Measurements from ENCODE around the gene SEMA5B.

SEMA5B gene, protein sequence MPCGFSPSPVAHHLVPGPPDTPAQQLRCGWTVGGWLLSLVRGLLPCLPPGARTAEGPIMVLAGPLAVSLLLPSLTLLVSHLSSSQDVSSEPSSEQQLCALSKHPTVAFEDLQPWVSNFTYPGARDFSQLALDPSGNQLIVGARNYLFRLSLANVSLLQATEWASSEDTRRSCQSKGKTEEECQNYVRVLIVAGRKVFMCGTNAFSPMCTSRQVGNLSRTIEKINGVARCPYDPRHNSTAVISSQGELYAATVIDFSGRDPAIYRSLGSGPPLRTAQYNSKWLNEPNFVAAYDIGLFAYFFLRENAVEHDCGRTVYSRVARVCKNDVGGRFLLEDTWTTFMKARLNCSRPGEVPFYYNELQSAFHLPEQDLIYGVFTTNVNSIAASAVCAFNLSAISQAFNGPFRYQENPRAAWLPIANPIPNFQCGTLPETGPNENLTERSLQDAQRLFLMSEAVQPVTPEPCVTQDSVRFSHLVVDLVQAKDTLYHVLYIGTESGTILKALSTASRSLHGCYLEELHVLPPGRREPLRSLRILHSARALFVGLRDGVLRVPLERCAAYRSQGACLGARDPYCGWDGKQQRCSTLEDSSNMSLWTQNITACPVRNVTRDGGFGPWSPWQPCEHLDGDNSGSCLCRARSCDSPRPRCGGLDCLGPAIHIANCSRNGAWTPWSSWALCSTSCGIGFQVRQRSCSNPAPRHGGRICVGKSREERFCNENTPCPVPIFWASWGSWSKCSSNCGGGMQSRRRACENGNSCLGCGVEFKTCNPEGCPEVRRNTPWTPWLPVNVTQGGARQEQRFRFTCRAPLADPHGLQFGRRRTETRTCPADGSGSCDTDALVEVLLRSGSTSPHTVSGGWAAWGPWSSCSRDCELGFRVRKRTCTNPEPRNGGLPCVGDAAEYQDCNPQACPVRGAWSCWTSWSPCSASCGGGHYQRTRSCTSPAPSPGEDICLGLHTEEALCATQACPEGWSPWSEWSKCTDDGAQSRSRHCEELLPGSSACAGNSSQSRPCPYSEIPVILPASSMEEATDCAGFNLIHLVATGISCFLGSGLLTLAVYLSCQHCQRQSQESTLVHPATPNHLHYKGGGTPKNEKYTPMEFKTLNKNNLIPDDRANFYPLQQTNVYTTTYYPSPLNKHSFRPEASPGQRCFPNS

DNA sequence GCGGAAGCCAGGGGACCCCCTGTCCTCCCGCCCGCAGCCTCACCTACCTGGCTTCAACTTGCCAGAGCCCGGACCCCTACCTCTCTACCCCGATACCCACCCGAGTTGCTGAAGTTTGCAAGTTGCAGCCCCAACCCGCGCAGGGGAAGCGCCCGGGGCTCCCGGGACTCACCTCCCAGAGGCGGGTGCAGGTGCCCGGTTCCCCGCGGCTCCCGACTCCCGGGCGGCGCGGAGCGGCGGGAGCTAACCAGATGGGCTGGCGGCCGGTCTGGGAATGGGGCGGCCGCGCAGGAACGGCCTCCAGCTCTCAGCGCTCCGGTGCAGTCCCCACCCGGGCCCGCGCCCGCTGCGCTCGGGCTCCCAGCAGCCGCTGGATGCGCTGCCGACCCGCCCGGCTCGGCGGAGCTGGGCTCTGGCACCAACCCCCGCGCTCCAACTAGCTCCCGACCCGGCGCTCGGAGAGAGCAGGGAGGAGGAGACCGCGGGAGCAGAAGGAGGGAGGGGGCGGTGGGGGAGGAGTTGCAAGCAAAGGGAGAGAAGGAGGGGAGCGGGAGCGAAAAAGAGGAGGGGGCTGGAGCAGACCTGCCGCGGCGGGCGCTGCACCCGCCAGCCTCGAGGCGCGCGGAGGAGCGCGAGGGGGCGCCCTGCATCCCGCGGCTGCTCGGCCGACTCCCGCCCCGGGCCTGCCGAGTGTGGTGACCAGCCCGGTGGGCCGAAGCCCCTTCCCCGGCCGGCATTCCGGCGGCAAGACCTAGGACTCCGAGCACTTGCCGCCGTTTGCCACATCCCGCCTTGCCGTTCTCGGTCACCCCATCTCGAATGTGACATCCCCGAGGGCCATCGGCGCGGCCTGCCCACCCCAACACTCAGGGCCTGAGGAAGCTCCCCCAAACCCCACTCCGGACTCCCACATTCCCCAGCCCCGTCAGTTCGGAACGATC is at the start of gene SEMA5B:
TSS of gene SEMA5B (minus strand) at position 472 of the 941 bp plus-strand sequence. CDS start 66,500 bp downstream, outside the sequence.
- Histone ChIP-seq H3K9ac (ENCODE audit: low read length) (peak within 1 kb of the TSS; percentile 11), H3K36me3 (ENCODE audit: control insufficient read depth, insufficient read depth, low read length) (no peaks in the 10 kb centered on the region), H3K4me1 (ENCODE audit: control insufficient read depth, insufficient read depth, low read length) (peaks cover 16% of the 10 kb centered on the region), H3K4me3 (ENCODE audit: low read length) (peak within 1 kb of the TSS; percentile 70), H3K27me3 (ENCODE audit: control insufficient read depth, insufficient read depth, low read length) (peaks cover 34% of the 10 kb centered on the region), H3K27ac (ENCODE audit: low read depth, low read length) (no peak within 1 kb of the TSS)

DNA sequence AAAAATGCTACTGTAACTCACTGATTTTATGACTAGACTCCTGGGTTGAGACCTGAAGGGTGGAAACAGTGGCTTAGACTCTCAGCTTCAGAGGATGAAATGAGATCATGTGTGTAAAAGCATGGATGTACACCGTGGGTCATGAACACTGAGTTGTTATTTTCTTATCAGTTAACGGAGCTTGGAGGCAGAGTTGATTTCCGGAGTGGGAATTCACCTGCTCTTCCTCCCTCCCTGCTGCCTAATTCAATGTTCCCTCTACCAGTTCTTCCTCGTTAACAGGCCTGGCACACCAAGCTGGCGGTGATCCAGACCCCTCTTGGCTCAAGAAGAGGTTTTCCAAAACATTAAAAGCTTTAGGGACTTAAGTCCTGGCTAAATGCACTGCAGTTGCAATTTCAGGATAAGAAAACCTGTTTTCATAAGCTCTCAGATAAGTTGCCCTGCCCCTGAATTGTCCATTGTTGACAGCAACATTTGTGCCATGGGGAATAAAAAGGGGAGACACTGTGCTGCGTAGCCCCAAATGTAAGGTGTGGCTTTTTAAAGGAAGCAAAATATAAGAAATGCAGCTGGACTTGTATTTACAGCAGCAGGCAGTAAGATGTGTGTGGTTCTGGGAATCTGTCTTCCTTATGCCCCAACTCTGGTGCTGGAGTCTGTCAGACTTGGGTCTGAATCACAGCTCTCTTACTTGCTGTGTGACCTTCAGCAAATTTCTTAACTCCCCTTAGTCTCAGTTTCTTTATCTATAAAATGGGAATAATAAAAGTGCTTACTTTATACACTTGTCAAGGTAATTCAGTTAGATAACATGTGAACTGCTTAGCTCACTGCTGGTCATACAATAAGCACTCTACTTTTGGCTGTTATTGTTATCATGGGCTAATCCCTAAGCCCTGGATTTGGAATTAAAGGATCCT is 49.2 kb upstream of the SEMA5B start:
- no peaks in the 10 kb centered on the region for H3K27me3 ChIP-seq (ENCODE audit: control insufficient read depth, insufficient read depth, low read length)
- H3K9ac ChIP-seq (ENCODE audit: low read length) = no peak overlapping the region
- peak overlapping the region; percentile 70 for H3K27ac ChIP-seq (ENCODE audit: low read depth, low read length)
- H3K4me3 ChIP-seq (ENCODE audit: low read length) = no peak overlapping the region
- H3K4me1 ChIP-seq (ENCODE audit: control insufficient read depth, insufficient read depth, low read length) = peaks cover 20% of the 10 kb centered on the region
- H3K36me3 ChIP-seq (ENCODE audit: control insufficient read depth, insufficient read depth, low read length) = no peaks in the 10 kb centered on the region

DNA sequence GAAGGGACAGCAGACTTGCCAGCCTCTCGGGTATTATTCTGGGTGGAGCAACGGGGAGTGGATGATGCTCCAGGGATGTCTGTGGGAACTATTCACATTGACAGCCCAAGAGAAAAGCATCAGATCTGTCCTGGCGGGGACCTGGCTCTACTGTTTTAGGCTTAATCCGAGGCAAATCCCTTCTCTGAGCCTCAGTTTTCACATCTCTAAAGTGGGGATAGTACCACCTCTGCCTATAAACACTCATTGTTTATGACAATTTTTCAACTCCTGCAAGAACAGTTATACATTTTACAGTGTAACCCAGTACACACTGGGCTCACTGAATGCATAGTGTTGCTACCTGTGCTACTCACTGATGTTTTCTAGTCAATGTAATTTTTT is 48.5 kb upstream of the SEMA5B start:
- no peak overlapping the region for H3K9ac ChIP-seq (ENCODE audit: low read length)
- H3K36me3 ChIP-seq (ENCODE audit: control insufficient read depth, insufficient read depth, low read length) = no peaks in the 10 kb centered on the region
- H3K27me3 ChIP-seq (ENCODE audit: control insufficient read depth, insufficient read depth, low read length) = no peaks in the 10 kb centered on the region
- no peak overlapping the region for H3K4me3 ChIP-seq (ENCODE audit: low read length)
- peak overlapping the region; percentile 70 for H3K27ac ChIP-seq (ENCODE audit: low read depth, low read length)
- peaks cover 18% of the 10 kb centered on the region for H3K4me1 ChIP-seq (ENCODE audit: control insufficient read depth, insufficient read depth, low read length)

DNA sequence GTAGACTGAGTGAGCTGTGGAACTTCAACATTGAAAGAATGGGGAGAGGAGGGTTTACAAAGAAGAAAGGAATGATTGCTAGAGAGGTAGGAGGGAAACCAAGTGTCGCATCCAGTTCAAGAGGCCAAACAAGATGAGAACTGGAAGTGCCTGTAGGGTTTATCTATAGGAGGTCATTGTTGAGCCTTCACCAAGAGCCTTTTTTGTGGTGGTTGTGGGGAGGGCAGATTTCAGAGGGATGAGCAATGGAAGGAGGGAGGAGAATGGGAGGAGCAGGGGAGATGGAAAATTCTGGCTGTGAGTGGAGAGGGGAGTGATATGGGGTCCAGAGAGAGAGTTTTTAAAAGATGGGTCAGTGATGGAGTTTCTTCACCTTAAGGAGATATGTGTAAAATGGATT is 47.8 kb upstream of the SEMA5B start:
- H3K9ac ChIP-seq (ENCODE audit: low read length) = no peak overlapping the region
- no peak overlapping the region for H3K27ac ChIP-seq (ENCODE audit: low read depth, low read length)
- H3K4me3 ChIP-seq (ENCODE audit: low read length) = no peak overlapping the region
- H3K36me3 ChIP-seq (ENCODE audit: control insufficient read depth, insufficient read depth, low read length) = no peaks in the 10 kb centered on the region
- peaks cover 22% of the 10 kb centered on the region for H3K4me1 ChIP-seq (ENCODE audit: control insufficient read depth, insufficient read depth, low read length)
- H3K27me3 ChIP-seq (ENCODE audit: control insufficient read depth, insufficient read depth, low read length) = no peaks in the 10 kb centered on the region

DNA sequence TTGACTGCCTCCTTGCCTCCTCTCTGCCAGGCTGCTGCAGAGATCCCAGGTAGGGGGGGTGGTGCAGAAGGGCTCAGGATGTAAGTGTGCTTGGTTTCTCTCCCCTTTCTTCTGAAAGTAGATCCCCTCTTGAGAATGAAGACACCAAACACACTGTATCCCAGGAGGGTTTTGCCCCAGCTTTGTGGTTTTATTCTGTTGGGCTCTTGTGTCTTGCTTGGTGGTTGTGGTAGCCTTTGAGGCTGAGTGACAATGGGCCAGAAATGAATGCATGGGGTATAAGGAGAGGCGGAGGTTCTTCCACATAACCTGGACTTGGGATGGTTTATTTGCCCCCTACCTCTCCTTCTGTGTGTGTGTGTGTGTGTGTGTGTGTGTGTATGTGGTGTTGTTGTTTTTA is 45.0 kb upstream of the SEMA5B start:
- no peak overlapping the region for H3K9ac ChIP-seq (ENCODE audit: low read length)
- no peak overlapping the region for H3K27ac ChIP-seq (ENCODE audit: low read depth, low read length)
- no peaks in the 10 kb centered on the region for H3K36me3 ChIP-seq (ENCODE audit: control insufficient read depth, insufficient read depth, low read length)
- H3K4me3 ChIP-seq (ENCODE audit: low read length) = no peak overlapping the region
- H3K27me3 ChIP-seq (ENCODE audit: control insufficient read depth, insufficient read depth, low read length) = no peaks in the 10 kb centered on the region
- peaks cover 27% of the 10 kb centered on the region for H3K4me1 ChIP-seq (ENCODE audit: control insufficient read depth, insufficient read depth, low read length)

DNA sequence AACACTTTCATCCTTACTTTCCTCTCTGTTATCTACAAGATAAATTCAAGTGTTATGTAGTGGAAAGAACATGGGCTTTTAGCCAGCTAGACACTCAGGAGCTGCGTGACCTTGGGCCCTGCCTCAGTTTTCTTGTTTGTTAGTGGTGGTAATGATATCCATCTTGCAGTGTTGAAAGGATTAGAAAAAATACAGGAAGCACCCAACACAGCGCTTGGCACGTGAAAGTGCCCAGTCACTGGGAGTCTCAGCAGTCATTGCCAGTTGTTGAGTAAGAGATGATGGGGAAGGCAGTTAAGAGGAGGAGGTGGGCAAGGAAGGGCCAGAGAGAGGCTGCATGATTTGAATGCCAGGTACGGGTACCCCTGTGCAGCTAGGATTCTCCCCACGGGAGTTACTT is 44.6 kb upstream of the SEMA5B start:
- Histone ChIP-seq H3K4me1 (ENCODE audit: control insufficient read depth, insufficient read depth, low read length) (peaks cover 24% of the 10 kb centered on the region), H3K27ac (ENCODE audit: low read depth, low read length) (no peak overlapping the region), H3K4me3 (ENCODE audit: low read length) (no peak overlapping the region)

DNA sequence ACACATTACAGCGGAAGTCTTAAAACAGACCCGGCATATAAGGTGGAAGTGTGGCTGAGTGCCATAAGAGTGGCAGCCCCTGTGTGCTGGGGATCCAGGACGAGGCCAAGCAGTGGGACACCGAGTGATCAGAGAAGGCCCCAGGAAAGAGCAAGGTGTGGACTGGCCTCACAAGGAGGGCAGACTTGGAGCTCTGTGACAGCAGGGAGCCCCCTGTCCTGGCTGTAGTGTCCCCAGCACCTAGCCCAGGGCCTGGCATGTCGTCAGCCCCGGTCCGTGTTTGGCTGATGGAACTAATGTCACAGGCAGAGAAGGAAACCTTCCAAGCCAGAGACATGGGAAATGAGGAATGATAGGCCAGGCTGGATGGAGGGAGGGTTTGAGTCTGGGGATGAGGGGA is 44.0 kb upstream of the SEMA5B start:
- H3K36me3 ChIP-seq (ENCODE audit: control insufficient read depth, insufficient read depth, low read length) = no peaks in the 10 kb centered on the region
- H3K4me1 ChIP-seq (ENCODE audit: control insufficient read depth, insufficient read depth, low read length) = peaks cover 18% of the 10 kb centered on the region
- no peak overlapping the region for H3K9ac ChIP-seq (ENCODE audit: low read length)
- H3K27ac ChIP-seq (ENCODE audit: low read depth, low read length) = peak overlapping the region; percentile 1
- H3K4me3 ChIP-seq (ENCODE audit: low read length) = no peak overlapping the region
- H3K27me3 ChIP-seq (ENCODE audit: control insufficient read depth, insufficient read depth, low read length) = no peaks in the 10 kb centered on the region

More for the DNA sequence above, 44.6 kb upstream of the SEMA5B start:
- no peaks in the 10 kb centered on the region for H3K36me3 ChIP-seq (ENCODE audit: control insufficient read depth, insufficient read depth, low read length)
- H3K9ac ChIP-seq (ENCODE audit: low read length) = no peak overlapping the region
- no peaks in the 10 kb centered on the region for H3K27me3 ChIP-seq (ENCODE audit: control insufficient read depth, insufficient read depth, low read length)

DNA sequence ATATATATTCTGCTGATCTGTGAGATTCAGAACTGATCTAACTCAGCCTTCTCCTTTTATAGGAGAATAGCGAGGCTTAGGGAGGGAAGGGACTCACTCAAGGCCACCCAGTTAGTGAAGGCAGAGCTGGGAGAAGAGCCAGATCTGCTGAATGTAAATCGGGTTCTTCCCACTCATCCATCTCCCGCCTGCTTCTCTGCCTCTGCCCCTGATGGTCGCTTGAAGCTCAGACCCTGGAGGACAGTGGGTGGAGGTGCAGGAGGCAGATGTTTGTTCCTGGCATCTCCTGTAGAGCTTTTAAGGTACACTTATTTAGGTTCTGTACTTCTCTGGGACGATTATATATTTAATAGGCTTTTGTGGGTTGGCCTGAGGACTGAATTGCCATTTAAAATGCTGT is 43.6 kb upstream of the SEMA5B start:
- Histone ChIP-seq H3K27me3 (ENCODE audit: control insufficient read depth, insufficient read depth, low read length) (no peaks in the 10 kb centered on the region), H3K4me1 (ENCODE audit: control insufficient read depth, insufficient read depth, low read length) (peaks cover 14% of the 10 kb centered on the region), H3K9ac (ENCODE audit: low read length) (no peak overlapping the region), H3K4me3 (ENCODE audit: low read length) (no peak overlapping the region), H3K27ac (ENCODE audit: low read depth, low read length) (peak overlapping the region; percentile 1), H3K36me3 (ENCODE audit: control insufficient read depth, insufficient read depth, low read length) (no peaks in the 10 kb centered on the region)

DNA sequence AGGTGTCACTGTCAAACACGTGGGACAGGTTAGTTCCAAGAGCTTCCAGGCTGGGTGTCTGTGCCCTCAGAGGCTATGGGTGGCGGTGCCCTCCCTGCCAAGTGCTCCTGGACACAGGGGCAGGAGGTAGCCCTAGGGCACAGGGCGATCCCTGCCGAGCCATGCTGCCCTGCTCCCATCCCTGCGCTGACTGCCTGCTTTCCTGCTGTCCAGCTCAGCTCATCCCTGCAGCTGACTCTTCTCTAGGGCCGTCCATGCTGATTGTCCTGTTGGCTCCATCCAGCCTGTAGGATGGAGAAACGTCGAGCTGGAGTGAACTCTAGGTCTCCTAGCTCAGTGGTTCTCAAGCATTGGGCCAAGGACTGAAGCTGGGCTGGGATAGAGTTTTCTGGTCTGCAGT is 42.9 kb upstream of the SEMA5B start:
- Histone ChIP-seq H3K27me3 (ENCODE audit: control insufficient read depth, insufficient read depth, low read length) (no peaks in the 10 kb centered on the region), H3K4me3 (ENCODE audit: low read length) (no peak overlapping the region), H3K9ac (ENCODE audit: low read length) (no peak overlapping the region), H3K4me1 (ENCODE audit: control insufficient read depth, insufficient read depth, low read length) (peaks cover 11% of the 10 kb centered on the region), H3K36me3 (ENCODE audit: control insufficient read depth, insufficient read depth, low read length) (no peaks in the 10 kb centered on the region), H3K27ac (ENCODE audit: low read depth, low read length) (no peak overlapping the region)

DNA sequence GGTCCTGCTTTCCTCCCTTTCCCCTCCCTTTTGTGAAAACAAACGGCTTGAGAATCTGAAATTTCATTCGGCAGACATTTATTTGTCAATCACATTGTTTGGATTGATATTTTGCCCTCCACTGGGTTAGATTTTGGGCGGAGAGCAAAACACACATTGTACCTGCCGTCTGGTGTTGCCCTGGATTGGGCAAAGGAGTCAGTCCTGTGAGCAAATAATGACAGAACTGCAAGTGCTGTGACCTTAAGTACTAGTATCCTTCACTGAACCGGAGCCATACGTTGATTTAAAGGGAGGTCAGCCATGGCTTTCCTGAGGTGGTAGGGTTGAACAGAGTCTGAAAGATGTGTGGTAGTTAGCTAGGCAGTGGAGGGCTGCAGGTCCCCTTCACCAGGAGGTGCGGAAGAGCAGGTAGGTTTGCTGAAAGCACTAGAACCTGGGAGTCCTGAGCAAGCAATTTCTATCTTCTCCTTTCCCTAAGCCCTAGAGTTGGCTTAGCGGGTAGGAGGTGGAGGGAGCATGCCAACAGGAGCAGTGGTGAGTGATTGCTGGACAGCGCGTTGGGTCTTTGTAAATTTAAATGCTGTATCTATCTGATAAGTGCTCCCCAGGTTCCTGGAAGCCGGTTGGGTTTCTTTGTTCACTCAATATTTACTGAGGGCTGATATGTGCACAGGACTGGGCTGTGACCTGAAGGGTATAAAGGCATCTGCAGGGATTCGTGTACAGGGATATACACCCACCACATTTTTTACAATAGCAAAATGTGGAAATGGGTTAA is 41.2 kb upstream of the SEMA5B start:
- Histone ChIP-seq H3K9ac (ENCODE audit: low read length) (no peak overlapping the region), H3K27me3 (ENCODE audit: control insufficient read depth, insufficient read depth, low read length) (no peaks in the 10 kb centered on the region), H3K4me1 (ENCODE audit: control insufficient read depth, insufficient read depth, low read length) (peaks cover 11% of the 10 kb centered on the region), H3K27ac (ENCODE audit: low read depth, low read length) (no peak overlapping the region), H3K36me3 (ENCODE audit: control insufficient read depth, insufficient read depth, low read length) (no peaks in the 10 kb centered on the region), H3K4me3 (ENCODE audit: low read length) (peak overlapping the region; percentile 91)

Data from rectal smooth muscle tissue (tissue), 1 donor.